Measurements from ENCODE around the gene B4GALNT3.

Gene B4GALNT3

GRCh38 chr12:480831-481816, 21.4 kb downstream of the B4GALNT3 start:
- no peak for TF ChIP-seq YY1 (IDR thresholded peaks at IDR 0.05; ENCODE audit: insufficient read depth, insufficient read length)
- TF ChIP-seq SUZ12 (IDR thresholded peaks at IDR 0.05; ENCODE audit: extremely low read depth, insufficient read depth, insufficient read length): no peak
- no peak for TF ChIP-seq ZNF274 (IDR thresholded peaks at IDR 0.05; ENCODE audit: low read depth, low read length)
- Histone ChIP-seq H3K36me3 (ENCODE audit: insufficient read depth, insufficient read length, low read length) (peaks cover 24% of the 10 kb centered on the region), H3K27me3 (ENCODE audit: insufficient read depth, insufficient read length) (no peaks in the 10 kb centered on the region), H3K4me3 (ENCODE audit: insufficient read length, low read depth) (no peak overlapping the region), H3K9me3 (ENCODE audit: insufficient read depth, low read length) (no peaks in the 10 kb centered on the region), H3K4me1 (ENCODE audit: insufficient read depth, insufficient read length) (peaks cover 26% of the 10 kb centered on the region), H3K9ac (ENCODE audit: insufficient read length, low read depth) (peak overlapping the region; percentile 37)
- peak; percentile 55 for DNase-seq (ENCODE audit: low read depth, low spot score)

GRCh38 chr12:482061-482460, 22.3 kb downstream of the B4GALNT3 start:
- Histone ChIP-seq H3K36me3 (ENCODE audit: insufficient read depth, insufficient read length, low read length) (peaks cover 20% of the 10 kb centered on the region), H3K4me3 (ENCODE audit: insufficient read length, low read depth) (no peak overlapping the region), H3K27me3 (ENCODE audit: insufficient read depth, insufficient read length) (no peaks in the 10 kb centered on the region), H3K9me3 (ENCODE audit: insufficient read depth, low read length) (no peaks in the 10 kb centered on the region), H3K9ac (ENCODE audit: insufficient read length, low read depth) (no peak overlapping the region), H3K4me1 (ENCODE audit: insufficient read depth, insufficient read length) (peaks cover 26% of the 10 kb centered on the region)
- TF ChIP-seq ZNF274 (IDR thresholded peaks at IDR 0.05; ENCODE audit: low read depth, low read length) (no peak), SUZ12 (IDR thresholded peaks at IDR 0.05; ENCODE audit: extremely low read depth, insufficient read depth, insufficient read length) (no peak), YY1 (IDR thresholded peaks at IDR 0.05; ENCODE audit: insufficient read depth, insufficient read length) (no peak)
- no peak for DNase-seq (ENCODE audit: low read depth, low spot score)

- DNase-seq (ENCODE audit: low read depth, low spot score): no peak
- H3K4me1 ChIP-seq (ENCODE audit: insufficient read depth, insufficient read length): peaks cover 20% of the 10 kb centered on the region
- H3K9ac ChIP-seq (ENCODE audit: insufficient read length, low read depth): no peak overlapping the region
- H3K27me3 ChIP-seq (ENCODE audit: insufficient read depth, insufficient read length): no peaks in the 10 kb centered on the region
- H3K4me3 ChIP-seq (ENCODE audit: insufficient read length, low read depth): no peak overlapping the region
- no peak for TF ChIP-seq SUZ12 (IDR thresholded peaks at IDR 0.05; ENCODE audit: extremely low read depth, insufficient read depth, insufficient read length)
- no peak for TF ChIP-seq YY1 (IDR thresholded peaks at IDR 0.05; ENCODE audit: insufficient read depth, insufficient read length)
- TF ChIP-seq ZNF274 (IDR thresholded peaks at IDR 0.05; ENCODE audit: low read depth, low read length): no peak
- 0 out of 2 replicates have a peak, but pooled peaks cover 5% of the 10 kb centered on the region for H3K9me3 ChIP-seq (ENCODE audit: insufficient read depth, low read length)
- peaks cover 12% of the 10 kb centered on the region for H3K36me3 ChIP-seq (ENCODE audit: insufficient read depth, insufficient read length, low read length)
Observed at GRCh38 chr12:484096-484495, 24.4 kb downstream of the B4GALNT3 start.

GRCh38 chr12:490260-490659, 30.5 kb downstream of the B4GALNT3 start:
- H3K36me3 ChIP-seq (ENCODE audit: insufficient read depth, insufficient read length, low read length): no peaks in the 10 kb centered on the region
- peaks cover 34% of the 10 kb centered on the region; the same call in 1 of the 2 replicates for H3K9me3 ChIP-seq (ENCODE audit: insufficient read depth, low read length)
- H3K4me3 ChIP-seq (ENCODE audit: insufficient read length, low read depth): no peak overlapping the region
- no peak overlapping the region for H3K9ac ChIP-seq (ENCODE audit: insufficient read length, low read depth)
- no peak for DNase-seq (ENCODE audit: low read depth, low spot score)
- no peaks in the 10 kb centered on the region for H3K4me1 ChIP-seq (ENCODE audit: insufficient read depth, insufficient read length)
- no peak for TF ChIP-seq ZNF274 (IDR thresholded peaks at IDR 0.05; ENCODE audit: low read depth, low read length)
- TF ChIP-seq SUZ12 (IDR thresholded peaks at IDR 0.05; ENCODE audit: extremely low read depth, insufficient read depth, insufficient read length): no peak
- TF ChIP-seq YY1 (IDR thresholded peaks at IDR 0.05; ENCODE audit: insufficient read depth, insufficient read length): no peak
- no peaks in the 10 kb centered on the region for H3K27me3 ChIP-seq (ENCODE audit: insufficient read depth, insufficient read length)

GRCh38 chr12:495466-495865, 35.7 kb downstream of the B4GALNT3 start:
- no peak overlapping the region for H3K9ac ChIP-seq (ENCODE audit: insufficient read length, low read depth)
- TF ChIP-seq YY1 (IDR thresholded peaks at IDR 0.05; ENCODE audit: insufficient read depth, insufficient read length): no peak
- TF ChIP-seq SUZ12 (IDR thresholded peaks at IDR 0.05; ENCODE audit: extremely low read depth, insufficient read depth, insufficient read length): no peak
- no peak for TF ChIP-seq ZNF274 (IDR thresholded peaks at IDR 0.05; ENCODE audit: low read depth, low read length)
- H3K9me3 ChIP-seq (ENCODE audit: insufficient read depth, low read length): peaks cover 18% of the 10 kb centered on the region; the same call in 1 of the 2 replicates
- no peak for DNase-seq (ENCODE audit: low read depth, low spot score)
- no peaks in the 10 kb centered on the region for H3K4me1 ChIP-seq (ENCODE audit: insufficient read depth, insufficient read length)
- no peaks in the 10 kb centered on the region for H3K27me3 ChIP-seq (ENCODE audit: insufficient read depth, insufficient read length)
- H3K36me3 ChIP-seq (ENCODE audit: insufficient read depth, insufficient read length, low read length): no peaks in the 10 kb centered on the region
- H3K4me3 ChIP-seq (ENCODE audit: insufficient read length, low read depth): no peak overlapping the region

GRCh38 chr12:496736-497135, 37.0 kb downstream of the B4GALNT3 start:
- peaks cover 2% of the 10 kb centered on the region for H3K4me1 ChIP-seq (ENCODE audit: insufficient read depth, insufficient read length)
- H3K36me3 ChIP-seq (ENCODE audit: insufficient read depth, insufficient read length, low read length): no peaks in the 10 kb centered on the region
- H3K9me3 ChIP-seq (ENCODE audit: insufficient read depth, low read length): 0 out of 2 replicates have a peak, but pooled peaks cover 13% of the 10 kb centered on the region
- DNase-seq (ENCODE audit: low read depth, low spot score): no peak
- H3K9ac ChIP-seq (ENCODE audit: insufficient read length, low read depth): no peak overlapping the region
- no peaks in the 10 kb centered on the region for H3K27me3 ChIP-seq (ENCODE audit: insufficient read depth, insufficient read length)
- TF ChIP-seq SUZ12 (IDR thresholded peaks at IDR 0.05; ENCODE audit: extremely low read depth, insufficient read depth, insufficient read length) (no peak), YY1 (IDR thresholded peaks at IDR 0.05; ENCODE audit: insufficient read depth, insufficient read length) (no peak), ZNF274 (IDR thresholded peaks at IDR 0.05; ENCODE audit: low read depth, low read length) (no peak)
- no peak overlapping the region for H3K4me3 ChIP-seq (ENCODE audit: insufficient read length, low read depth)

GRCh38 chr12:497501-498160, 37.9 kb downstream of the B4GALNT3 start:
- H3K4me3 ChIP-seq (ENCODE audit: insufficient read length, low read depth): no peak overlapping the region
- 0 out of 2 replicates have a peak, but pooled peaks cover 6% of the 10 kb centered on the region for H3K9me3 ChIP-seq (ENCODE audit: insufficient read depth, low read length)
- TF ChIP-seq YY1 (IDR thresholded peaks at IDR 0.05; ENCODE audit: insufficient read depth, insufficient read length) (no peak), SUZ12 (IDR thresholded peaks at IDR 0.05; ENCODE audit: extremely low read depth, insufficient read depth, insufficient read length) (no peak), ZNF274 (IDR thresholded peaks at IDR 0.05; ENCODE audit: low read depth, low read length) (no peak)
- H3K4me1 ChIP-seq (ENCODE audit: insufficient read depth, insufficient read length): peaks cover 8% of the 10 kb centered on the region
- DNase-seq (ENCODE audit: low read depth, low spot score): no peak
- no peaks in the 10 kb centered on the region for H3K36me3 ChIP-seq (ENCODE audit: insufficient read depth, insufficient read length, low read length)
- H3K9ac ChIP-seq (ENCODE audit: insufficient read length, low read depth): no peak overlapping the region
- no peaks in the 10 kb centered on the region for H3K27me3 ChIP-seq (ENCODE audit: insufficient read depth, insufficient read length)

Measured in NT2/D1 (cell line).